NOMO-1 treated with DMSO at 0.1 percent for 48 hours (cell line): ENCODE data around the gene PTPRH.
A peak's percentile ranks its signal among the peaks of the same experiment; 100 is the strongest.
"Not testable (repeated sequence)": the region's sequence is repeated elsewhere in the genome, so short reads cannot be mapped to it uniquely, and the experiment has no call there.

Experiments used
- DNase-seq: peaks from one replicate; lab custom pipeline; 2025; ENCODE audit not compliant: unreplicated experiment; lab: John Stamatoyannopoulos, UW

PTPRH gene

DNA sequence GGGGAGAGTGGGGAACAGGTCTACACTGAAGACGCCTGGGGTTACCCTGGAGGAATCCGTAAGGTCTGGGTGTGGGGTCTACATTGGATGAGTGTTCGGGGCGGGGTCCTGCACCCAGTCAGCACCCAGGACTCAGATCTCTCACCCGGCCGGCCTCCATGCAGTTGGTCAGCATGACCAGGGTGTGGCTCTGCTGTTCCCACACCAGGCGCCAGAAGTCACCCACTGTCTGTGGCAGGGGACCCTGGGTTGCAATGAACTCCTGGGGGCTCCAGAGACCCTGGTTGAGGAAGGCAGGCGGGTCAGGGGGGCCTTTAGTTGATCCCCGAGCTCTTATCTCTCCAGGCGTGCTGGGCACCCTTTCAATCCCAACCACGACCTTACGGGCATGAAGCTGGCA is 23.2 kb downstream of the PTPRH start:
- no peak for DNase-seq

- no peak for DNase-seq
Observed at GRCh38 chr19:55181740-55182139, 27.6 kb downstream of the PTPRH start.

- no peak for DNase-seq
Observed at GRCh38 chr19:55179606-55180484, 29.5 kb downstream of the PTPRH start, which contains the start of gene SYT5. SYT5 (minus strand) TSS chr19:55180289; CDS start chr19:55179041, 1,248 bp downstream.

DNA sequence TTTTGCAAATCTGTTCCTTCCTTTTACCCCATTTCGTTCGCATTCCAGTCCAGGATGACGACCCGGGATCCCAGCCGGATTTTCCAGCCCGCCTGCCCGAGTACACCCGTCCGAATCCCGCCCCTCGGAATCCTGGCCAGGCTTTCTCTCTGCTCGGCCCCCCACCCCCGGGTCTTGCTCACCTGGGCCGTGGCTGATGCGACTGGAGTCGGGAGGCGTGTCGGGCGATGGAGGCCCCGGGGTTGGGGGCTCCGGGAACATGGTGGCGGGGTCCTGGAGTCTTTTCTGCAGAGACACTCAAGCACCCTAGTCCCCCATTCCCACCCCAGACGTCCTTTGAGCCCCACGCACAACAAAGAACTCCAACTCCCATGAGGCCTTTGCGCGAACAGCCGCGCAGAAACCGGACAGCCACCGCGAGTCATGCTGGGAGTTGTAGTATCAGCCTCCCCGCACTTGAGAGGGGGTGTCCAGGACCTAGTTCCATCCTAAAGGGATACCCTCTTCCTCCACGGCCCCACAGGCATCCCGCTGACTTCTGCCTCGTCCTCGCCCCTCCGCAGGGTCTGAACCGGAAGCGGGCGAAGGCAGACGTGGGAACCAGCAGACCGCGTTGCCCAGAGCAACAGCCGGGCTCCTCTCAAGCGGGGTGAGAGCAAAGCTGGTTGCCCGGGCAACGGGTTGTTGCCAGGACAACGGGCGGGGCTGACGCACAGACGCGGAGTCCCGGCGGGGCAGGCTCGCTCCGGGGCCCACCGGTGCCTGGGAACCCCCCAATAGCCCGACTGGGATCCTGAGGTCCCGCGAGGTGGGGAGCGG is 30.3 kb downstream of the PTPRH start:
- DNase-seq: peak; percentile 60

- no peak for DNase-seq
Observed at GRCh38 chr19:55176076-55176475, 33.2 kb downstream of the PTPRH start.

DNA sequence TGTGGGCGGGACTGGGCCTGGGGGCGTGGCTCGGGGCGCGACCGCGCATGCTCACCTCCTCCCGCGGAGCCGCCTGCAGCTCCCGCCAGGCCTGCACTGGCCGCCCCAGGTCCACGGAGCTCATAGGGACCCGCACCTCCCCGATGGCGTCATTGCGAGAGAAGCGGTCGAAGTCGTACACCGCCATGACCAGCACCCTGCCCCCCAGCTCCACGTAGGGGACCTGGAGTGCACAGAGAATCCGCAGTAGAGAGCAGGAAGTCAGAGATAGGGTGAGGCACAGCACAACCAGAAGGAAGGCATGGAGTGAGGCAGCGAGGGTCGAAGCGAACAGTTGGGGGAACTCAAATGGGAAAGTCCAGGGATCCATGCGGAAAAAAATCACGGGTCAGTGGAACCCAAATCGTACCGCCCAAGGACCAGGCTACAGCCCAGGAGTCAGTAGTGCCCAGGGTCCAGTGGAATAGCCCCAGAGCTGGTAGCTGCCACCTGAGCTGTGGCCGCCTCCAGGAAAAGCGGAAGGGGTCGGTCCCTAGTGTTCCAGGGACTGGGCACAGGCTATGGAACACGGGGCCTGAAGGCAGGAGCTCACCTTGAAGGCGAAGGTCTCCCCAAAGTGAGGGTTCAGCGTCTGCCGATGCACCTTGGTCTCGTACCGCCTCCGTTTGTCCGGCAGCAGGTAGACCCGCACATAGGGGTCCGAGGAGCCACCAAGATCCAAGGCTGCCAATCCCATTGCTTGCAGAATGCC is 34.0 kb downstream of the PTPRH start:
- DNase-seq: no peak

GRCh38 chr19:55174425-55175116 is 34.7 kb downstream of the PTPRH start:
- DNase-seq: no peak

DNA sequence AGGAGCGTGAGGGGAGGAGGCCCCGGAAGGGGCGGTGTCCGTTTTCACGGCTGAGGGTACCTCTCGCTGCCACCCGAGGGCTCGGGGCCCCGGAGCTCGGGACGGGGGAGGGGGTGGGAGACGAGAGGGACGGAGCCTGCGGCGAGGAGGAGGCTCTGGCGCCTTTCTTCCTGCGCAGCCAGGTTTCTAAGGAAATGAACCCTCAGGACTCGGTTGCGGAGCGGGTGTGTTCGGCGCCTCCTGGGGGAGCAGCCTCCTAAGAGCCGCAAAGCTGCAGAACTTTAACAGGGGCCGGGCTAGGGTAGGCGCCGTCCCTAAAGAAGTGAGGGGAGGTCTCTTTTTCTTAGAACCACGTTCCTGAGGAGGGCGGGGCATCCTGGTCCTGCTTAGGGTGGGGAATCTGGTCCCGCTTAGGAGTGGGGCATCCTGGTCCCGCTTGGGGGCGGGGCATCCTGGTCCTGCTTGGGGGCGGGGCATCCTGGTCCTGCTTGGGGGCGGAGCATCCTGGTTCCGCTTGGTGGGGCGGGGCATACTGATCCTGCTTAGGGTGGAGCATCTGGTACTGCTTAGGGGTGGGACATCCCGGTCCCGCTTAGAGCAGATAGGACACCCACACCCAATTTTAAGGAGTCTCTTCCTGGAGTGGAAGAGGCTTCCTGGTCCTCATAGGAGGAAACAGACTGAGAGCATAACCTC is 35.4 kb downstream of the PTPRH start:
- DNase-seq: no peak

- DNase-seq: no peak
Observed at GRCh38 chr19:55173186-55173713, 36.1 kb downstream of the PTPRH start.

GRCh38 chr19:55172741-55173140 is 36.6 kb downstream of the PTPRH start:
- DNase-seq: no peak

DNA sequence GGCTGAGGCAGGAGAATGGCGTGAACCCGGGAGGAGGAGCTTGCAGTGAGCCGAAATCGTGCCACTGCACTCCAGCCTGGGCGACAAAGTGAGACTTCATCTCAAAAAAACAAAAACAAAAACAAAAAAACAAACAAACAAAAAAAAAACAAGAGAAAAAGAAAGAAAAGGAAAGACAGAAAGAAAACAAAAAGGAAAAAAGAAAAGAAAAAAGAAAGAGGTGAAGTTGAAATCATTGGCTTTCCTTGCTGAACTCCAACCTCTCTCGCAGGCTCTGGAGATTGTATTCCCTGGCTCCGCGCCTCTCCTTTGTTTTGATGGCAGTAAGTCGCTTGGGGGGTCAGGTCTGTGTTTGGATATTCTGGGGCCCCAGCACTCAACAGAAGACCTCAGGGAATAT is 37.0 kb downstream of the PTPRH start:
- DNase-seq: not testable (repeated sequence)

GRCh38 chr19:55171440-55171839 is 37.9 kb downstream of the PTPRH start:
- DNase-seq: no peak

DNA sequence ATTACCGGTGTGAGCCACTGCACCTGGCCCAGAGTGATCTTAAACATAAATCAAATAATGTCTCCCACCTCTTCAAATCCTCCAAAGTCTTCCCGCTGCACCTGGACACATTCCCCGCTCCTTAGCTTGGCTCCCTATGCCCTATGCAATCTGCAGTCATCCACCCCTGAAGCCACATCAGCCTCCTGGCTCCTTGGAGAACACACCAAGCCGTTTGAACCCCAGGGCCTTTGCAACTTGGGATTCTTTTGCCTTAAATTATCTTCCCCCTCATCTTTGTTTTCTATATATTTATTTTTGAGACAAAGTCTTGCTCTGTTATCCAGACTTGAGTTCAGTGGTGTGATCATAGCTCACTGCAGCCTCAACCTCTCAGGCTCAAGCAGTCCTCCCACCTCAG is 40.2 kb downstream of the PTPRH start:
- no peak for DNase-seq

DNA sequence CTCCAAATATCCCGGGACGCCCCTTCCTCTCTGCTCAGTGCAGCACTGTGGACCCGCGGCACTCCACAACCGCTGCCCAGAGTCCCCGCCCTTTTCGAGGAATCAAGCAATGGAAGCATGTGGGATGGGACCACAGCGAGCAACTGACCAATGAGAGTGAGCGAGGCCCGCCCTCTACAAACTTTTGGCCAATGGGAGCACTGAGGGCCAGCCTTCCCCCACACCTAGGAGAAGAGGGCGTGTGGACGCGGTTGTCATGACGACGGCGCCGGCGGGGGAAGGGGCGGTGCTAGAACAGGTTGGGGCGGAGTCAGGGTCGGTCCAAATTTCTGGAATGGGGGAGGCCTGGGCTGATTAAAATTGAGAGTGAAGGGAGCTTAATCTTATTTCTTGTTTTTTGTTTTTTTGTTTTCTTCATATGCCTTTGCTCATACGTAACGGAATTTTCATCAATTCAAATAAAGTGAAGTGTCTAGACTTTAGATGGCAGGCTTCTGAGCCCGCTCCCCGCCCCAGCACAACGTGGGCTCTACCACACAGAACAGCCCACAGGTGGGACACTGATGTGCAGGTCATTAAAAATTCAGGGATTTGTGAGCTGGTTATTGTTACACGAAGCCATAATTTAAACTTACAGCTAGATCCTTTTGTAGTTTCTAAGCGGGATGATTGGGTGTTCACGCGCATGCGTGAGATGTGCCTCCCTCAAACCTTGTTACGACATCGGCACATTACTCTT is 42.6 kb downstream of the PTPRH start, which contains the start of gene DNAAF3:
Gene DNAAF3, minus strand, starts transcription at position 84 of the 739 bp plus-strand sequence. CDS start 200 bp downstream, outside the sequence.
- DNase-seq: peak; percentile 96

GRCh38 chr19:55165952-55166529 is 43.3 kb downstream of the PTPRH start:
- peak; percentile 89 for DNase-seq

DNA sequence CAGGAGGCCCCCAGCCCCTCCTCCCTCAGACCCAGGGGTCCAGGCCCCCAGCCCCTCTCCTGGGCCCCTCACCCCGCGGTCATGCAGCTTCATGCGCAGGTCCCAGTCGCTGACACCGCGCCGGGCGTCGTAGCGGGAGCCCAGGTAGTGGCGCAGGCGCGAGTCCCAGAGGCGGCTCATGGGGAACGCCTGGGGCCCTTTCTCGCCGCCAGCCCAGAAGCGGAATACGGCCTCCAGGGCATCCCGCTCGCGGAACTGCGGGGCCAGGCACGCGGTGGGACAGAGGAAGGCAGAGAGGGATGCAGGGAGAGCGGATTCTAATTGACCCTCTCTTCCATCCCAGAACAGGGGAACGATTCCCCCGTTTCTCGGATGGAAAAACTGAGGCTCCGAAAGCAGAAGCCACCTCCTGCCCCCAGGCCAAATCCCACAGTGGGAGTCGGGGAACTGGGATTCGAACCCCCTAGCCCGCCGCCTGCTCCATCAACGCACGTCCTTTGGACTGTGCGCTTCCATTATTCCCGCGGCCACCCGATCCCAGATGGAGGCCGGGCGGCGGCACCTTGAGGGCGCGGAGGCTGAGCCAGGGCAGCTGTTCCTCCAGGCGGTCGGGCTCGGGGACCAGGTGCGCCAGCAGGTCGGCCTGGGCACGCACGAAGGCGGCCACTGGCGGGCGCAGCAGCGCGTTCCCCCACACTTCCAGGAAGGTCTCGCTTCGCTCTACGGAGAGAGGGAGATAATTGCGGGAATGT is 47.6 kb downstream of the PTPRH start:
- DNase-seq: no peak

DNA sequence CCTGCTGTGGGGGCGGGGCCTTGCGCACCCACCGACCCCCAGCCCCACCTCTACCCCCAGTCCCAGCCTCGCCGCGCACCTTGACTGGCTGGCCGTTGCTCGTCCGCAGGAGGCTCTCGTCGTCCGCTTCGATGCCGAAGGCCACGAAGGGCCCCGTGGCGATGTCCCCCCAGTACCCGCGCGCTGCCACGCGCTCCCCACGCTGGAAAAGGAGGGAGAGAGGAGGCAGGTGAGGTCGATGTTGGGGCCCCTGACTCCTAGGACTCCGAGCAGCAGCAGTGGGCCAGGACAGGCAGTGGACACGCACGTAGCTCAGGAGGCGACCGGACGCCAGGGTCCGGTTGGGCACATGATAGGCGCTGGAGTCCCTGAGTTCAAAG is 48.3 kb downstream of the PTPRH start:
- no peak for DNase-seq
